Measurements from ENCODE around the gene GM2A.
A peak's percentile ranks its signal among the peaks of the same experiment; 100 is the strongest.
"Not testable (repeated sequence)": the region's sequence is repeated elsewhere in the genome, so short reads cannot be mapped to it uniquely, and the experiment has no call there.

Gene GM2A

DNA sequence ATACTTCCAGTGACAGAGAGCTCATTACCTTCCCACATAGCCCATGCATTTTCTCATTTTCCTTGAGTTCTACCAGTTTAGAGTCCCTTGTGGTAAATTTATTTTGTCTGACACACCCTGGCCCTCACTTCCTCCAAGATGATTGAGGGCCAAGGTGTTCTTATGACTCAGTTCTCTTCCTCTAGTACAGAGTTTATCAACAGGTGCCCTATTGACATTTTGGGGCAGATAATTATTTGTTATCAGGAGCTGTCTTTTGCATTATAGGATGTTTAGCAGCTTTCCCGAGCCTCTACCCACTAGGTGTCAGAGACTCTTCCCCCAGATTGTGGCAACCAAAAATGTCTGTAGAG is 43.5 kb downstream of the GM2A start:
- Histone ChIP-seq H3K36me3 (replicated peaks) (no peaks in the 10 kb centered on the region), H3K4me3 (ENCODE audit: low read depth, low read length) (no peak overlapping the region), H3K27ac (no peak overlapping the region), H3K27me3 (replicated peaks) (no peaks in the 10 kb centered on the region)
- no peak for DNase-seq
- TF ChIP-seq, protein P1, sequence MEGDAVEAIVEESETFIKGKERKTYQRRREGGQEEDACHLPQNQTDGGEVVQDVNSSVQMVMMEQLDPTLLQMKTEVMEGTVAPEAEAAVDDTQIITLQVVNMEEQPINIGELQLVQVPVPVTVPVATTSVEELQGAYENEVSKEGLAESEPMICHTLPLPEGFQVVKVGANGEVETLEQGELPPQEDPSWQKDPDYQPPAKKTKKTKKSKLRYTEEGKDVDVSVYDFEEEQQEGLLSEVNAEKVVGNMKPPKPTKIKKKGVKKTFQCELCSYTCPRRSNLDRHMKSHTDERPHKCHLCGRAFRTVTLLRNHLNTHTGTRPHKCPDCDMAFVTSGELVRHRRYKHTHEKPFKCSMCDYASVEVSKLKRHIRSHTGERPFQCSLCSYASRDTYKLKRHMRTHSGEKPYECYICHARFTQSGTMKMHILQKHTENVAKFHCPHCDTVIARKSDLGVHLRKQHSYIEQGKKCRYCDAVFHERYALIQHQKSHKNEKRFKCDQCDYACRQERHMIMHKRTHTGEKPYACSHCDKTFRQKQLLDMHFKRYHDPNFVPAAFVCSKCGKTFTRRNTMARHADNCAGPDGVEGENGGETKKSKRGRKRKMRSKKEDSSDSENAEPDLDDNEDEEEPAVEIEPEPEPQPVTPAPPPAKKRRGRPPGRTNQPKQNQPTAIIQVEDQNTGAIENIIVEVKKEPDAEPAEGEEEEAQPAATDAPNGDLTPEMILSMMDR (IDR thresholded peaks at IDR 0.05; ENCODE audit: low read depth, low read length, missing control alignments): no peak
- in situ Hi-C loops (cut with HindIII; ENCODE audit: low pct_ligation_motif_present, low sequenced_read_pairs): no loop called here

DNA sequence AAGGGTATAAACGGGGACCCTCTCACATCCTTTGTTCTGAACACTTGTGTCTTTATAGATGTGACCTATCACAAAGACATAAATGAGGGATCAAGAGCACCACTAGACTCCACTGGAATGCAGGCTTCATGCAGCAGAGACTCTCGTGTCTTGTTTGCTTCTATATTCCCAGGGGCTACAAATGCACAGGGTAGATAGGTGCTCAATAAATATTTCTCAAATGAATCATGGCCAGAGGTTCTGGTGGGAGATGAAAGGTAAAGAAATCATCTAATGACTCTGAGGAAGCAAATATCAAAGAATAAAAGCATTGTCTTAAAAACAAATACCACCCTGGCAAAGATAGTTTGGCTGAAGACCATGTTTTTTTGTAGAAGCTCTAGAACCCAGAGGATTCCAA is 44.0 kb downstream of the GM2A start:
- Histone ChIP-seq H3K27ac (no peak overlapping the region), H3K4me3 (ENCODE audit: low read depth, low read length) (no peak overlapping the region), H3K27me3 (replicated peaks) (no peaks in the 10 kb centered on the region), H3K36me3 (replicated peaks) (no peaks in the 10 kb centered on the region)
- TF ChIP-seq, protein P1 (IDR thresholded peaks at IDR 0.05; ENCODE audit: low read depth, low read length, missing control alignments): no peak
- in situ Hi-C loops (cut with HindIII; ENCODE audit: low pct_ligation_motif_present, low sequenced_read_pairs): no loop called here
- DNase-seq: no peak

DNA sequence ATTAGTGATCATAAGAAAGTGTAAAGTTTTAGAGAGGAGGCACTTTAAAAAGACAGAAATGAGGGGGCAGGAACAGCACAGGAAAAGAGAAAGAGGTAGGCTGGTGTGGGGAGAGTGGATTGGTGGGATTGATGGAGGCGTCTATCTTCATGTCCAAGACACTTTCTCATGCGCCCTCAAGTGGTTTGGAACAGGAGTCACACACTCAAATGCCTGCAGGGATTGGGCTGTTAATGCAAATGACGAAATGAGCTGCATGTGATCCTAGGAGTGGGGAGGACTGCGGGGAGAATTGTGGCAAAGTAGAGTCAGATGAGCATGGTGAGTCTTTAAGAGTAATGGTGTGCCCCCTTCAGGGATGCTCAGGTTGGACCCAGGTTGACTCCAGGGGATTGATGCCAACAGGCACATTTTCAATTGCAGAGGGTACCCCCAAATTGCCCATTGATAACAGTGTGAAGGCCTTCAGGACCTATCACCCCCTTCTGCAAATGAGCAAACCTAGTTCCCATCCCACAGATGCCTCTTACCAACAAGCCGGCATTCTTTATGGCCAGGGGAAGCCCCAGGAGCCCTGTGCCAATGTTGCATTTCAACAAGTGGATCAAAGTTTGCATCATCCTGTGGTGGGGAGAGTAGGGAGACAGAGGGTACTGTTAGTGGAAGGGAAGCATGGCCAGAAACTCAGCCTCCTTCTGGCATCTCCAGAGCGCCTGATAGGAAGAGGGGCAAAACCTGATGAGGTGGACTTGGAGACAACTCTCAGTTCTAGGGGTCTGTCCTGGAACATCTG is 45.3 kb downstream of the GM2A start:
- DNase-seq: peak; percentile 44
- TF ChIP-seq, protein P1 (IDR thresholded peaks at IDR 0.05; ENCODE audit: low read depth, low read length, missing control alignments): no peak
- Histone ChIP-seq H3K36me3 (replicated peaks) (no peaks in the 10 kb centered on the region), H3K4me3 (ENCODE audit: low read depth, low read length) (no peak overlapping the region), H3K27me3 (replicated peaks) (no peaks in the 10 kb centered on the region), H3K27ac (no peak overlapping the region)
- in situ Hi-C loops (cut with HindIII; ENCODE audit: low pct_ligation_motif_present, low sequenced_read_pairs): no loop called here

DNA sequence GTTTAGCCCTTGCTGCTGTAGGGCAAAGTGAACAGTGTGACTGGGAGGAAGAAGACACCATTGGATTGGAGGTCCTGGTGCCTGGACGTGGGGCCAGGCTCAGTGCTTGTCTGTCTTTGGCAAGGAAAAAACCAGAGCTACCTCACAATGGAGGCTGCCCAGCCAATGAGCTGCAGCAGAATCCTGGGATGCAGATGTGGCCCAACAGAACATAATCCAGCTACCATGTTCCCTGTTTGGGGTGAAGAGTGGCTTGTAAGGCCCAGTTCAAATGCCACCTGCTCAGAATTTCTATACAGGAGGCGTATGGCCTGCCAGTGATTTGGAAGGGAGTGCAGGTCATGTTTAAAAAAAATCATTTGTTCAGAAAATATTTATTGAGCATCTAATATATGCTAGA is 50.7 kb downstream of the GM2A start, which contains the start of gene SLC36A3:
Gene SLC36A3, minus strand, starts transcription at position 101 of the 400 bp plus-strand sequence. CDS start 412 bp downstream, outside the sequence.
- TF ChIP-seq, protein P1 (IDR thresholded peaks at IDR 0.05; ENCODE audit: low read depth, low read length, missing control alignments): no peak
- Histone ChIP-seq H3K27me3 (replicated peaks) (no peaks in the 10 kb centered on the region), H3K36me3 (replicated peaks) (no peaks in the 10 kb centered on the region), H3K27ac (no peak within 1 kb of the TSS), H3K4me3 (ENCODE audit: low read depth, low read length) (no peak within 1 kb of the TSS)
- no peak for DNase-seq
- in situ Hi-C loops (cut with HindIII; ENCODE audit: low pct_ligation_motif_present, low sequenced_read_pairs): no loop called here

DNA sequence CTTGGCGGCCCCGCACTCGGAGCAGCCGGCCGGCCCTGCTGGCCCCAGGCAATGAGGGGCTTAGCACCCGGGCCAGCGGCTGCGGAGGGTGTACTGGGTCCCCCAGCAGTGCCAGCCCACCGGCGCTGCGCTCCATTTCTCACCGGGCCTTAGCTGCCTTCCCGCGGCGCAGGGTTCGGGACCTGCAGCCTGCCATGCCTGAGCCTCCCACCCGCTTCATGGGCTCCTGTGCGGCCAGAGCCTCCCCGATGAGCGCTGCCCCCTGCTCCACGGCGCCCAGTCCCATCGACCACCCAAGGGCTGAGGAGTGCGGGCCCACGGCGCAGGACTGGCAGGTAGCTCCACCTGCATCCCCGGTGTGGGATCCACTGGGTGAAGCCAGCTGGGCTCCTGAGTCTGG is 56.3 kb downstream of the GM2A start:
- DNase-seq; H3K36me3 ChIP-seq (replicated peaks); in situ Hi-C loops (cut with HindIII; ENCODE audit: low pct_ligation_motif_present, low sequenced_read_pairs); H3K27me3 ChIP-seq (replicated peaks); H3K4me3 ChIP-seq (ENCODE audit: low read depth, low read length); H3K27ac ChIP-seq: not testable (repeated sequence)

DNA sequence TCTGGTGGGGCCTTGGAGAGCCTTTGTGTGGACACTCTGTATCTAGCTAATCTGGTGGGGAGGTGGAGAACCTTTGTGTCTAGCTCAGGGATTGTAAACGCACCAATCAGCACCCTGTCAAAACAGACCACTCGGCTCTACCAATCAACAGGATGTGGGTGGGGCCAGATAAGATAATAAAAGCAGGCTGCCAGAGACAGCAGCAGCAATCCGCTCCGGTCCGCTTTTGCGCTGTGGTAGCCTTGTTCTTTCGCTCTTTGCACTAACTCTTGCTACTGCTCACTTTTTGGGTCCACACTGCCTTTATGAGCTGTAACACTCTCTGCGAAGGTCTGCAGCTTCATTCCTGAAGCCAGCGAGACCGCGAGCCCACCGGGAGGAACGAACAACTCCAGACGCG is 56.8 kb downstream of the GM2A start:
- in situ Hi-C loops (cut with HindIII; ENCODE audit: low pct_ligation_motif_present, low sequenced_read_pairs): not testable (repeated sequence)

DNA sequence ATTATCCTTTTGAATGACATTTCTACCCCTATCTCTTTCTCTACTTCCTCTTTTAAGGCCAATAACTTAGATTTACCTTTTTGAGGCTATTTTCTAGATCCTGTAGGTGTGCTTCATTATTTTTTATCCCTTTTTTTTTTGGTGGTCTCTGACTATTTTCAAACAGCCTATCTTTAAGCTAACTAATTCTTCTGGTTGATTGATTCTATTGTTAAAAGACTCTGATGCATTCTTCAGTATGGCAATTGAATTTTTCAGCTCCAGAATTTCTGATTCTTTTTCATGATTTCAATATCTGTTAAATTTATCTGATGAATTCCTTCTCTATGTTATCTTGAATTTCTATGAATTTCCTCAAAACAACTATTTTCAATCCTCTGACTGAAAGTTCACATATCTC is 57.9 kb downstream of the GM2A start:
- H3K27ac ChIP-seq: no peak overlapping the region
- no peak overlapping the region for H3K4me3 ChIP-seq (ENCODE audit: low read depth, low read length)
- DNase-seq: no peak
- H3K36me3 ChIP-seq (replicated peaks): no peaks in the 10 kb centered on the region
- no peaks in the 10 kb centered on the region for H3K27me3 ChIP-seq (replicated peaks)
- in situ Hi-C loops (cut with HindIII; ENCODE audit: low pct_ligation_motif_present, low sequenced_read_pairs): no loop called here
- TF ChIP-seq, protein P1 (IDR thresholded peaks at IDR 0.05; ENCODE audit: low read depth, low read length, missing control alignments): no peak

More for the DNA sequence above, 56.8 kb downstream of the GM2A start:
- not testable (repeated sequence) for H3K27me3 ChIP-seq (replicated peaks); H3K4me3 ChIP-seq (ENCODE audit: low read depth, low read length); H3K36me3 ChIP-seq (replicated peaks); DNase-seq; H3K27ac ChIP-seq
